Uterus (tissue), 4 donors: ENCODE results near the gene KCNK1. TPM values are rescaled to one million over a fixed set of nuclear protein-coding genes. Genes with fewer than 3 reads are reported as not detected.

Experiments used
- DNase-seq, 2 donors: peaks; one replicate each; pipeline ENCODE4 v3.0.0-alpha.2; 2019 to 2020
- H3K27ac ChIP-seq, 2 donors: fragments of 200-600 bp; sonication (generic); 1 replicate in 1 of 2; 2 replicates in 1 of 2; pipeline ENCODE4 v1.5.1; 2016 to 2018
- H3K27me3 ChIP-seq, 2 donors: fragments of 200-600 bp; sonication (generic); one replicate each; pipeline ENCODE4 v1.5.1; 2018 to 2019; ENCODE audit warnings: control low read depth in 1 of 2
- H3K36me3 ChIP-seq, 2 donors: fragments of 200-600 bp; sonication (generic); one replicate each; pipeline ENCODE4 v1.5.1; 2019; ENCODE audit warnings: control low read depth in 1 of 2
- H3K4me1 ChIP-seq, 2 donors: fragments of 200-600 bp; sonication (generic); one replicate each; pipeline ENCODE4 v1.5.1; 2018 to 2019; ENCODE audit warnings: control low read depth in 1 of 2
- H3K4me3 ChIP-seq, 2 donors: fragments of 200-600 bp; sonication (generic); 1 replicate in 1 of 2; 2 replicates in 1 of 2; pipeline ENCODE4 v1.5.1; 2018 to 2019; ENCODE audit warnings: mild to moderate bottlenecking in 1 of 2
- H3K9me3 ChIP-seq, 2 donors: fragments of 200-600 bp; sonication (generic); one replicate each; pipeline ENCODE4 v1.5.1; 2019; ENCODE audit warnings: control low read depth in 1 of 2
- POLR2A ChIP-seq, 2 donors: fragments of 450-650 bp; IDR thresholded peaks; one replicate each; pipeline ENCODE4 v1.6.1; 2016; ENCODE audit warnings: antibody characterized with exemption in 2 of 2, mild to moderate bottlenecking in 1 of 2, moderate library complexity in 1 of 2
- intact Hi-C: fragments of 100-400 bp; cut with DNase I; formaldehyde crosslinking; loops from one replicate; pipeline ENCODE4 v1.15.1; 2023; ENCODE audit warnings: low total_unique reads
- total RNA-seq, 4 donors: library from RNA; depleted of rRNA in 3 of 4; stranded (reverse); fragments of >200 nt in 3 of 4; gene quantifications; one replicate each; pipeline versions ENCODE4 v1.1.0 to v1.2.4, GENCODE V29; 2014 to 2023
- TF ChIP-seq, protein P1 (sequence below), 4 experiments: fragments of 200-600 bp in 2 of 4; fragments of 450-650 bp in 2 of 4; sonication (generic) in 2 of 4; IDR thresholded peaks; one replicate each; pipeline ENCODE4 v1.5.1; 2016 to 2019; ENCODE audit warnings: antibody characterized with exemption in 4 of 4, mild to moderate bottlenecking in 2 of 4, moderate library complexity in 1 of 4
- donor health status: DM: yes; HTN: yes; CAD: no.

The KCNK1 gene
- total RNA-seq, 4 donors from 2014 or later, result 1.0 to 17.1 (median 7.9) TPM

DNA sequence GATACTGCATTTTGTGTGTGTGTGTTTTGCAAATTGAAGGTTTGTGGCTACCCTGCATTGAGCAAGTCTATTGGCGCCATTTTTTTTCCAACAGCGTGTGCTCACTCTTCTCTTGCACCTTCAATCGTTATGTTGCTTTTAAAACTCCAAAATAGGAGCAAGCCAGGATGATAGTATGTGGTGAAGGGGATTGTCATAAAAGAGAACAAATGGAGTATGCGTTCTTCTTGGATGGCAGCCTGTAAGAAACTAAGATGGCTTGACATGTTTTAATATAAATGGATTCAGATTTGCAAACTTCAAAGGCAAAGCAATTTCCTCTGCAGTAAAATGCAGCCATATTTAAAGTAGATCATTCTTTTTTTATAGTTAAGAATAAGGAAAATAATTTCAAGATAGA is 43.2 kb upstream of the KCNK1 start:
- Histone ChIP-seq H3K4me1 (no peaks in the 10 kb centered on the region), H3K27me3 (no peaks in the 10 kb centered on the region), H3K36me3 (no peaks in the 10 kb centered on the region), H3K27ac (no peak overlapping the region), H3K4me3 (no peak overlapping the region), H3K9me3 (no peaks in the 10 kb centered on the region)
- TF ChIP-seq, protein P1, sequence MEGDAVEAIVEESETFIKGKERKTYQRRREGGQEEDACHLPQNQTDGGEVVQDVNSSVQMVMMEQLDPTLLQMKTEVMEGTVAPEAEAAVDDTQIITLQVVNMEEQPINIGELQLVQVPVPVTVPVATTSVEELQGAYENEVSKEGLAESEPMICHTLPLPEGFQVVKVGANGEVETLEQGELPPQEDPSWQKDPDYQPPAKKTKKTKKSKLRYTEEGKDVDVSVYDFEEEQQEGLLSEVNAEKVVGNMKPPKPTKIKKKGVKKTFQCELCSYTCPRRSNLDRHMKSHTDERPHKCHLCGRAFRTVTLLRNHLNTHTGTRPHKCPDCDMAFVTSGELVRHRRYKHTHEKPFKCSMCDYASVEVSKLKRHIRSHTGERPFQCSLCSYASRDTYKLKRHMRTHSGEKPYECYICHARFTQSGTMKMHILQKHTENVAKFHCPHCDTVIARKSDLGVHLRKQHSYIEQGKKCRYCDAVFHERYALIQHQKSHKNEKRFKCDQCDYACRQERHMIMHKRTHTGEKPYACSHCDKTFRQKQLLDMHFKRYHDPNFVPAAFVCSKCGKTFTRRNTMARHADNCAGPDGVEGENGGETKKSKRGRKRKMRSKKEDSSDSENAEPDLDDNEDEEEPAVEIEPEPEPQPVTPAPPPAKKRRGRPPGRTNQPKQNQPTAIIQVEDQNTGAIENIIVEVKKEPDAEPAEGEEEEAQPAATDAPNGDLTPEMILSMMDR (IDR thresholded peaks at IDR 0.05), result no peak
- no peak for TF ChIP-seq POLR2A (IDR thresholded peaks at IDR 0.05)
- DNase-seq, result no peak
- intact Hi-C loops, result no loop called here

DNA sequence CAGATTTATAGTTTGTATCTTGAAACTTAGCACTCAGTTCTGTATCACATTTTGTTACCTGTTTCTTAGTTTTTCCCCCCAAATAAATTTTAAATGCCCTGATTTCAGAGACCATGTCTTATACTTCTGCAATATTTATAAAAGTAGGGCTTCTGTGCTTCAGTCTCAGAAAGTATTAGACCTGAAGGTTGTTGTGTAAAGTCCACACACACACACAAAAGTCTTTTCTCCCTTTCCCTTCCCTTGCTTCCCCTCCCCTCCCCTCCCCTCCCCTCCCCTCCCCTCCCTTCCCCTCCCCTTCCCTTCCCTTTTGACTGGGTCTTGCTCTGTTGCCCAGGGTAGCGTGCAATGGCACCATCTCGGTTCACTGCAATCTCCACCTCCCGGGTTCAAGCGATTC is 41.0 kb upstream of the KCNK1 start:
- H3K27ac ChIP-seq, result no peak overlapping the region
- H3K36me3 ChIP-seq, result no peaks in the 10 kb centered on the region
- no peaks in the 10 kb centered on the region for H3K27me3 ChIP-seq
- no peaks in the 10 kb centered on the region for H3K4me1 ChIP-seq
- no peak for TF ChIP-seq POLR2A (IDR thresholded peaks at IDR 0.05)
- TF ChIP-seq, protein P1 (IDR thresholded peaks at IDR 0.05), result no peak
- DNase-seq, result no peak
- no peak overlapping the region for H3K4me3 ChIP-seq
- intact Hi-C loops, result no loop called here
- no peaks in the 10 kb centered on the region for H3K9me3 ChIP-seq

DNA sequence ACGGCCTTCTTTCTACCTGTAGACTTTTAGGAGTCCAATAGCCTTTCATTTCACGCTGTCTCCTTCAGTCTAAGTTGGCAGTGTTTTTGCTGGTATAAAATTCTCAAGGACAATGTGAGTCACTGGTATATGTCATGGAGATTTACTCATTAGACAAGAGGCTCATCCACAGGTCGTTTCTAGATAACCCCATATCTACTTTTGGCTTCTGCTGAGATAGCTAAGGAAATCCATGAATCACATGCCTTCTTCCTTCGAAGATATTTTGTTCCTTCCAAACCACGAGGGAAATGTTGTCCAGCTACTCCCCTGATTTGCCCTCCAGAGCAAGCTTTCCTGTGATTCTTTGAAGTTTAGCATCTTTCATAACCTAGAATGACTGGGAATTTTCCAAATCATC is 38.5 kb upstream of the KCNK1 start:
- intact Hi-C loops, result no loop called here
- Histone ChIP-seq H3K36me3 (no peaks in the 10 kb centered on the region), H3K4me3 (no peak overlapping the region), H3K4me1 (no peaks in the 10 kb centered on the region), H3K27ac (no peak overlapping the region), H3K9me3 (no peaks in the 10 kb centered on the region), H3K27me3 (no peaks in the 10 kb centered on the region)
- DNase-seq, result no peak
- TF ChIP-seq POLR2A (IDR thresholded peaks at IDR 0.05), result no peak
- TF ChIP-seq, protein P1 (IDR thresholded peaks at IDR 0.05), result no peak

DNA sequence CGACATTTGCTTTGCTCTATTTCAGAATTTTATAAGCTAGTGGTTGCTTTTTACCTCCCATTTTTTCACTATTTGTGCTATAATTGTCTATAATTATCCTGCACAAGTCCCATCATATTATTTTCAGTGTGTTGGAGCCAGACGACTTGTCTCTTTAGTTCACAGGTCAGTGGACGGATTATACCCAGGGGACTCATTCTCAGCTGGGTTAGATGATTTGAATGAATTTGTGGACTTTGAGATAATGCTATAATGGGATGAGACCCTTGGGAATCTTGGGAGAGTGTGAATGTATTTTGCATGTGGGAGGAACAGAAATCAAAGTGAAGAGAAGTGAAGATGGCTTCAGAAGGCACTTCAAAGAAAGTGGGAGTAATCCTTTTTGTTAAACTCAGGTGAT is 31.5 kb upstream of the KCNK1 start:
- no peak overlapping the region for H3K27ac ChIP-seq
- H3K36me3 ChIP-seq, result no peaks in the 10 kb centered on the region
- intact Hi-C loops, result no loop called here
- no peak for DNase-seq
- no peaks in the 10 kb centered on the region for H3K9me3 ChIP-seq
- H3K4me1 ChIP-seq, result no peaks in the 10 kb centered on the region
- H3K27me3 ChIP-seq, result no peaks in the 10 kb centered on the region
- H3K4me3 ChIP-seq, result no peak overlapping the region
- no peak for TF ChIP-seq POLR2A (IDR thresholded peaks at IDR 0.05)
- TF ChIP-seq, protein P1 (IDR thresholded peaks at IDR 0.05), result no peak

DNA sequence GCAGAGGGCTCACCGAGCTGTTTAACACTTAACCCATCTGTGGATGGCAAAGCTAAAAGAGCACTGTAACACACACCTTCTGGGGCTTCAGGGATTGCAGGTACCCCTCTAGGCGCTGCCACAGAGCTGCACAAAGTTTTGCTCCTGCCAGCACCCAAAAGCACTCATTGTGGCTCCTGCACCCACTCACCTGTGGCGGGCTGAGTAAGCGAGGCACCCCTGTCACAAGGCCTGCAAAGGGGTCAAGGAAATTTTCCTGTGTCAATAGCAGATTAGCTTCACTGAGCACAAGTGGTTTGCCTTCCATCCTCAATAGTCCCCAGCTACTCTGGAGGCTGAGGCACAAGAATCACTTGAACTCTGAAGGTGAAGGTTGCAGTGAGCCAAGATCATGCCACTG is 29.5 kb upstream of the KCNK1 start:
- Histone ChIP-seq H3K27me3 (no peaks in the 10 kb centered on the region), H3K4me1 (no peaks in the 10 kb centered on the region), H3K27ac (no peak overlapping the region), H3K36me3 (no peaks in the 10 kb centered on the region), H3K4me3 (no peak overlapping the region), H3K9me3 (no peaks in the 10 kb centered on the region)
- DNase-seq, result no peak
- intact Hi-C loops, result no loop called here
- TF ChIP-seq, protein P1 (IDR thresholded peaks at IDR 0.05), result no peak
- TF ChIP-seq POLR2A (IDR thresholded peaks at IDR 0.05), result no peak
